ENCODE data around the gene UBE2U.

- TF ChIP-seq CTCF (IDR thresholded peaks at IDR 0.05) (no peak), POLR2A (IDR thresholded peaks at IDR 0.05) (no peak)
Measured at GRCh38 chr1:64263856-64264255, 60.4 kb downstream of the UBE2U start.

Measured in Peyer's patch (tissue), 4 donors.